ENCODE data around the gene LIMK1. TPM values are rescaled to one million over a fixed set of nuclear protein-coding genes. Genes with fewer than 3 reads are reported as not detected.

LIMK1 gene
- total and polyA plus RNA-seq, 2 of the 4 experiments (the other 2 are of a cell fraction) = 25.8 to 48.0 TPM

- H3K23ac ChIP-seq (ENCODE audit: low read depth, low read length) = no peak overlapping the region
- dilution Hi-C loops (cut with HindIII; ENCODE audit: low sequenced_read_pairs, unreplicated experiment) (no loop called here), in situ Hi-C loops (cut with MboI; ENCODE audit: low sequenced_read_pairs) (no loop called here), intact Hi-C loops (cut with micrococcal nuclease) (no loop called here)
- H3K27ac ChIP-seq (ENCODE audit: insufficient read depth, low read length) = no peak overlapping the region
- H3K79me1 ChIP-seq (ENCODE audit: low read depth in 1 of 2, low read length in 2 of 2) = no peaks in the 10 kb centered on the region
- H2AFZ ChIP-seq (replicated peaks; ENCODE audit: low read length, poor library complexity) = no peak overlapping the region
- H3K36me3 ChIP-seq (ENCODE audit: control insufficient read depth, insufficient read depth, low read length) = peaks cover 2% of the 10 kb centered on the region; the same call in 1 of the 2 replicates
- BruUV-seq (replicated peaks) = no TSS peak
- ATAC-seq (ENCODE audit: low read depth) (no peak), DNase-seq (no peak)
- no peak overlapping the region for H3K9ac ChIP-seq (ENCODE audit: low read depth, low read length)
- H2BK15ac ChIP-seq (ENCODE audit: low read depth, low read length) = no peak overlapping the region
- H2BK120ac ChIP-seq (ENCODE audit: low read depth, low read length) = no peak overlapping the region
- no peaks in the 10 kb centered on the region for H3K9me3 ChIP-seq (ENCODE audit: control insufficient read depth, insufficient read depth, low read length)
- H4K8ac ChIP-seq (ENCODE audit: low read depth in 2 of 2, low read length in 2 of 2) = no peak overlapping the region
- no peak overlapping the region for H3K4me2 ChIP-seq (ENCODE audit: low read depth, low read length)
- H4K20me1 ChIP-seq (ENCODE audit: insufficient read depth, low read length) = no peaks in the 10 kb centered on the region
- no peak overlapping the region for H3K56ac ChIP-seq (ENCODE audit: extremely low read depth, insufficient read depth, low read length)
- WGBS, 2 experiments (ENCODE audit: extremely low coverage in 2 of 2, insufficient read length in 1 of 2) = 92% methylated on average over 2 of the region's 5 CpGs; no CpG with 5 or more reads in 1 of the 2 experiments
- no peak overlapping the region for H2BK5ac ChIP-seq (ENCODE audit: low read depth, low read length, poor library complexity, severe bottlenecking)
- no peaks in the 10 kb centered on the region for H3K27me3 ChIP-seq (ENCODE audit: control insufficient read depth, insufficient read depth, low read length)
- TF ChIP-seq POLR2A (IDR thresholded peaks at IDR 0.05; ENCODE audit: low read depth, low read length) = no peak
- TF ChIP-seq BHLHE40 (IDR thresholded peaks at IDR 0.05; ENCODE audit: low read depth, low read length) = no peak
- no peak for TF ChIP-seq FOS (IDR thresholded peaks at IDR 0.05; ENCODE audit: low read depth, low read length)
- TF ChIP-seq MAFK (IDR thresholded peaks at IDR 0.05; ENCODE audit: low read depth, low read length) = no peak
- no peak for TF ChIP-seq CHD1 (IDR thresholded peaks at IDR 0.05; ENCODE audit: low read depth, low read length)
- no peak for TF ChIP-seq MXI1 (IDR thresholded peaks at IDR 0.05; ENCODE audit: borderline replicate concordance, low read depth, low read length)
- no peak for TF ChIP-seq RAD21 (IDR thresholded peaks at IDR 0.05; ENCODE audit: low read length)
- TF ChIP-seq, protein P1, sequence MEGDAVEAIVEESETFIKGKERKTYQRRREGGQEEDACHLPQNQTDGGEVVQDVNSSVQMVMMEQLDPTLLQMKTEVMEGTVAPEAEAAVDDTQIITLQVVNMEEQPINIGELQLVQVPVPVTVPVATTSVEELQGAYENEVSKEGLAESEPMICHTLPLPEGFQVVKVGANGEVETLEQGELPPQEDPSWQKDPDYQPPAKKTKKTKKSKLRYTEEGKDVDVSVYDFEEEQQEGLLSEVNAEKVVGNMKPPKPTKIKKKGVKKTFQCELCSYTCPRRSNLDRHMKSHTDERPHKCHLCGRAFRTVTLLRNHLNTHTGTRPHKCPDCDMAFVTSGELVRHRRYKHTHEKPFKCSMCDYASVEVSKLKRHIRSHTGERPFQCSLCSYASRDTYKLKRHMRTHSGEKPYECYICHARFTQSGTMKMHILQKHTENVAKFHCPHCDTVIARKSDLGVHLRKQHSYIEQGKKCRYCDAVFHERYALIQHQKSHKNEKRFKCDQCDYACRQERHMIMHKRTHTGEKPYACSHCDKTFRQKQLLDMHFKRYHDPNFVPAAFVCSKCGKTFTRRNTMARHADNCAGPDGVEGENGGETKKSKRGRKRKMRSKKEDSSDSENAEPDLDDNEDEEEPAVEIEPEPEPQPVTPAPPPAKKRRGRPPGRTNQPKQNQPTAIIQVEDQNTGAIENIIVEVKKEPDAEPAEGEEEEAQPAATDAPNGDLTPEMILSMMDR (conservative IDR thresholded peaks at IDR 0.05; ENCODE audit: low read depth, low read length) = no peak
- TF ChIP-seq CEBPB (IDR thresholded peaks at IDR 0.05; ENCODE audit: low read depth, low read length) = no peak
- TF ChIP-seq RFX5 (IDR thresholded peaks at IDR 0.05; ENCODE audit: low read depth, low read length) = no peak
- TF ChIP-seq MAZ (IDR thresholded peaks at IDR 0.05; ENCODE audit: borderline replicate concordance, low read depth, low read length) = no peak
- TF ChIP-seq NFE2L2 (IDR thresholded peaks at IDR 0.05; ENCODE audit: low read depth, low read length) = no peak
- no peak for TF ChIP-seq ELK1 (IDR thresholded peaks at IDR 0.05; ENCODE audit: borderline replicate concordance, low read depth, low read length)
- TF ChIP-seq SMC3 (IDR thresholded peaks at IDR 0.05; ENCODE audit: low read depth, low read length) = no peak
- TF ChIP-seq USF2 (IDR thresholded peaks at IDR 0.05; ENCODE audit: low read depth, low read length) = no peak
- ChIA-PET CTCF (no interaction called here), POLR2A (ENCODE audit: unreplicated experiment) (no interaction called here)
- no peak overlapping the region for H2BK20ac ChIP-seq (ENCODE audit: low read depth, low read length)
- H3K9me1 ChIP-seq (ENCODE audit: insufficient read depth, low read length) = no peaks in the 10 kb centered on the region; the same call in 1 of the 2 replicates
- H3K4ac ChIP-seq (ENCODE audit: low read depth, low read length) = no peak overlapping the region
- no peak overlapping the region for H3K14ac ChIP-seq (replicated peaks; ENCODE audit: low read depth, low read length)
- H2AK9ac ChIP-seq (replicated peaks; ENCODE audit: low read depth, low read length, poor library complexity) = no peak overlapping the region
- H3K18ac ChIP-seq (ENCODE audit: low read depth, low read length) = no peak overlapping the region
- H4K91ac ChIP-seq (ENCODE audit: insufficient read depth, low read depth, low read length) = no peak overlapping the region
- peaks cover 4% of the 10 kb centered on the region; the same call in 1 of the 2 replicates for H3K4me1 ChIP-seq (ENCODE audit: control insufficient read depth, insufficient read depth, low read length)
- H4K5ac ChIP-seq (ENCODE audit: low read depth, low read length) = no peak overlapping the region
- H3K4me3 ChIP-seq (ENCODE audit: insufficient read depth, low read depth, low read length) = no peak overlapping the region
- H2AK5ac ChIP-seq (ENCODE audit: low read depth, low read length) = no peak overlapping the region
These were observed 35.7 kb upstream of the LIMK1 start for GRCh38 chr7:74047804-74048380.

All from IMR-90 (cell line).